SKM-1 treated with dmso at 0.1 percent for 144 hours (cell line): ENCODE results near the gene FCRL6.

Source experiments
- DNase-seq: peaks from one replicate; lab custom pipeline; 2025; ENCODE audit not compliant: unreplicated experiment; lab: John Stamatoyannopoulos, UW

Gene FCRL6

DNA sequence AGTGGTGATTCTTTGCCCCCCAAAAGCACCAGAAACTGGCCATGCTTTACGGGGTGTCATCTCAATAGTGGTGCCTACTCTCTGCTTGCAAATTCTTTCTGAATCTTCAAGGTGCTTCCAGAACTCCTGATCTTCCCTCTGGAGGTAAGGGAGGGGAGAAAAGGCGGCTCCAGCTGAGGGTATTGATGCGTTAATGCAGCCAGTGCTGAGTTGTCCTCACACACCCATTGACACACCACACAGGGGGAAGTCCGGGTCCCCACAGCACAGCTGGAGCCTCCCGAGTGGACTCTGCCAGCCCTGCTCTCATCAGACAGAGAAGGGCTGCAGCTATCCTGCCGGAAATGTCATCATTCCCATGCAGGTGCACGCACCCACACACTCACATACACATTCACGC, 59.1 kb downstream of the FCRL6 start:
- no peak for DNase-seq

DNA sequence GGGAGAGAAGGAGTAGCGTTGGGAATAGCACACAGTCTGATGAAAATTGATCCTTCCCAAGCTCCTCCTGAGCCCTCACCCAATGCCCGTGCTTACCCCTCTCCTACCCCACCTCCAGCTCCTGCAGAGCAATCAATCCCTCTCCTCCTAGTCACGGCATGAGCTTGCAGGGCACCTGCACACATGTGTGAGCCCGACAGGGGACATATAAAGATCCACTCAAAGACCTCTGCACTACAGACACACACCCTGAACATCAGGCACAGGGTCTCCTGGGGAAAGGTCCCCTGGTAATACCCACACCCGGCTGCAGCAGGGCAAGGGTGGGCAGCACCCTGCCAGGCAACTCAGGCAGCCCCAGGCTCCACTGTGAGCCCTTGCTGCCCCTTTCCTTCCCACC, 59.9 kb downstream of the FCRL6 start:
- no peak for DNase-seq

DNA sequence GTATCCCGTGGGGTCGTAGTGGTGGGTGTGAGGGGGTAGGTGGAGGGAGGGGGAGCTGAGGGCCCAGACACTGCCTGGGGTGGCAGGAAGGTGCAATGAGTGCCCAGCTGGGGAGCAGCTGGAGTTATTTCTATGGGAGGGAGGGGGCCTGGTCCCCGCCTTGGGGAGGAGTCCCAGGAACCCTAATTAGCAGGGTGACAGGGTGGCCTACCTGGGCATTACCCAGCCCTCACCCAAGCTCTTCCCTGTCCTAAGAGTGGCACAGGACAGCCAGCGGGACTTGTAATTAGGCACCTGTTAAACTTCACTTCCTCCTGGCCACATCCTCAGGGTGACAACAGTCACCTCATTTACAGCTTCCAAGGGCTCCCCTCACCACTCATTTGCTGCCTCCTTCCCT, 60.4 kb downstream of the FCRL6 start, which contains the start of gene VSIG8:
Gene VSIG8, minus strand, starts transcription at position 101 of the 400 bp plus-strand sequence. CDS start 136 bp downstream, outside the sequence.
- DNase-seq, result no peak

GRCh38 chr1:159864262-159864661, 62.1 kb downstream of the FCRL6 start:
- DNase-seq, result no peak
